Thymus (tissue), 14 donors: ENCODE measurements around the gene ADPRHL1. TPM values are rescaled to one million over a fixed set of nuclear protein-coding genes. Genes with fewer than 3 reads are reported as not detected.
A peak's percentile ranks its signal among the peaks of the same experiment; 100 is the strongest.

ENCODE experiments used
- DNase-seq, 9 donors: peaks; one replicate each; pipeline ENCODE4 v3.0.0-alpha.2; 2013; ENCODE audit warnings: low spot score in 9 of 9, low read depth in 6 of 9, missing footprints in 1 of 9
- H3K27ac ChIP-seq, 2 donors: one replicate each; pipeline ENCODE4 v1.5.1; 2013; ENCODE audit warnings: control low read depth in 1 of 2, low read depth in 1 of 2, low read length in 1 of 2, mild to moderate bottlenecking in 1 of 2, moderate library complexity in 1 of 2
- H3K27me3 ChIP-seq, 2 donors: one replicate each; pipeline ENCODE4 v1.5.1; 2013; ENCODE audit warnings: low read length in 1 of 2; ENCODE audit not compliant: control insufficient read depth in 2 of 2, insufficient read depth in 1 of 2
- H3K36me3 ChIP-seq, 2 donors: one replicate each; pipeline ENCODE4 v1.5.1; 2013; ENCODE audit warnings: low read length in 1 of 2, mild to moderate bottlenecking in 1 of 2, moderate library complexity in 1 of 2; ENCODE audit not compliant: control insufficient read depth in 2 of 2, insufficient read depth in 2 of 2
- H3K4me1 ChIP-seq, 2 donors: one replicate each; pipeline ENCODE4 v1.5.1; 2013; ENCODE audit warnings: low read length in 2 of 2; ENCODE audit not compliant: control insufficient read depth in 2 of 2, insufficient read depth in 2 of 2
- H3K4me3 ChIP-seq, 2 donors: one replicate each; pipeline ENCODE4 v1.5.1; 2013; ENCODE audit warnings: low read length in 2 of 2, control low read depth in 1 of 2, mild to moderate bottlenecking in 1 of 2
- H3K9me3 ChIP-seq, 2 donors: one replicate each; pipeline ENCODE4 v1.5.1; 2013; ENCODE audit warnings: low read length in 1 of 2, mild to moderate bottlenecking in 1 of 2; ENCODE audit not compliant: control insufficient read depth in 2 of 2, insufficient read depth in 1 of 2
- WGBS: extraction: QIAGEN DNeasy Blood & Tissue Kit; methylation state at CpG from one replicate; pipeline ENCODE4 v1.1.7; 2013; 5-methylcytosine and 5-hydroxymethylcytosine counted together
- long read RNA-seq, 10 donors: transcript quantifications; one replicate each; lab custom pipeline, GENCODE V29; 2026
- polyA plus RNA-seq: library from polyadenylated mRNA; stranded (reverse); fragments of 200-250 nt; gene quantifications from one replicate; pipeline ENCODE4 v1.2.3, GENCODE V29; 2013
- total RNA-seq: library from RNA; stranded (reverse); fragments of 120-200 nt; gene quantifications from one replicate; pipeline ENCODE4 v1.2.4, GENCODE V29; 2013
- donor health status: healthy.

ADPRHL1 gene
- total RNA-seq: 1.2 TPM
- 1.6 TPM for polyA plus RNA-seq
- long read RNA-seq, donor 1: 0 reads
- long read RNA-seq, donor 2: 0 reads
- long read RNA-seq, donor 3: 0 reads
- long read RNA-seq, donor 4: 0 reads
- long read RNA-seq, donor 5: 0 reads
- long read RNA-seq, donor 6: 0 reads
- long read RNA-seq, donor 7: 0 reads
- long read RNA-seq, donor 8: 0 reads
- long read RNA-seq, donor 9: 0 reads
- long read RNA-seq, donor 10: 0 reads

DNA sequence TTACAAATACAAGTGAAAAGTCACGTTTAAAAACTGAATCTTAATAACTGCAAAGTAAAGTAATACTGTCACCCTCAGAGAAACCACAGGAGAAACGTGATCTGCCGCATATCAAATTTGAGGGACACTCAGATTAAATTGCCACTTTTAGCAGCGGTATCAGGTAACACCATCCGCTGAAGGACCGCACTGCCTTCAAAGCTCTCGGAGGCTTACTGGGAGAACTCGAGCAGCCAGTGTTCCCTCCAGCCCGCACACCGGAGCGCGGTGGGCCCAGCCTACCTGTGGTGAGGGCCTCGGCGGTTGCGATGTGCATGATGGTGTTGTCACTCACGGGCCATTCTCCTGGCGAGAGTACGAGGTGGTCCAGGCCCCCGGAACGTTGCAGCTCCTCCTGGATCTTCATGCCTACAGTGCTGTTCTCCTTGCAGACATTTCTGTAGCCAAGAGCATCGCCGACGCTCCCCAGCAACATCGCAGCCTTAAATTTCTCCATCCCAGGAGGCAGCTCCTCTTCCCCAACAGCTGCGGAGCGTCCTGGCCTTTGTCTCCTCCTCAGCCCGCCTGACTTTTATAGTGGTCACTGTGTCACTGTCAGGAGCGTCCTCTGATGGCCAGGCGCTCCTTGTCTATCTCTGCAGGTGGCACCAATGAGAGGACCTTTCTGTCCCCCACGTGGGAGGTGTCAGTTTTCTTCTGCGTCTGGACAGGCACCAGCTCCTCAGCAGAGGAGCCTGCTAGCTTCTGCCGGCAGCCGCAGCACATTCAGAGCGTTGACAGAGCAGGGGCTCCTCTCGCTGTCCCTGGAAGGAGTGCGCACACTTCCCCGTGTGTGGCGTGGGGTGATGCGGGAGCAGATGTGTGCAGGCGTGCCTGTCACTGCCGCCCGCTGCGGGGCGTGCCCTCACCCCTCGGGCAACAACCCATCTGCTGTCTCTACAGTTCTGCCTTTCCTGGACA, at the start of gene ADPRHL1:
TSS of gene ADPRHL1 (minus strand) at position 547 of the 960 bp plus-strand sequence. CDS start at position 496, 51 bp downstream.
- H3K27ac ChIP-seq: peak within 1 kb of the TSS in 1 of 2 donors; percentile 12
- H3K4me1 ChIP-seq: peaks cover 6 to 23% of the 10 kb centered on the region in 2 donors
- H3K27me3 ChIP-seq: no peaks in the 10 kb centered on the region
- 92% methylated on average over 45 of the region's 45 CpGs for WGBS
- H3K9me3 ChIP-seq: no peaks in the 10 kb centered on the region
- H3K4me3 ChIP-seq: no peak within 1 kb of the TSS
- no peak for DNase-seq
- H3K36me3 ChIP-seq: peaks cover 38 to 45% of the 10 kb centered on the region in 2 donors

DNA sequence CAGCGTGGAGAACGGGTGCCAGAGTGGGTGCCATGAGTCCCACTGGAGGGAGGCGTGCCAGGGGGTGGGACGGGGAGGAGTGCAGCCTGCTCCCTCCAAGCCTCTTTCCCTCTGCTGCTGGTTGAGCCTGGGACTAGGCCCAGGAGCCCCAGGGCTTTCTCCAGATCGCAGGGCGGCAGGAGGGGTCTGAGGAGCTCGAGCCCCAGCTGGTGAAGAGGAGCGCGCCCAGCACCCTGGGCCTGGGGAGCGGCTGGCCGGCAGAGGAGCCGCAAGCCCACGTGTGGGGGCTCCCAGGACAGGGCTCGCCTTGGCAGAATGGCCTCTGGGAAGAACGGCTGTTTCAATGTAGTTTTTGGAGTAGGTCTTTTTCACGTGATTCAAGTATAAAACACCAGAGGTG, 49.4 kb upstream of the ADPRHL1 start:
- Histone ChIP-seq H3K27ac (no peak overlapping the region), H3K4me1 (peaks cover 0 to 14% of the 10 kb centered on the region in 2 donors), H3K9me3 (peaks cover 0 to under 1% of the 10 kb centered on the region in 2 donors), H3K4me3 (no peak overlapping the region), H3K36me3 (peaks cover 32 to 49% of the 10 kb centered on the region in 2 donors), H3K27me3 (no peaks in the 10 kb centered on the region)
- no peak for DNase-seq
- 86% methylated on average over 16 of the region's 16 CpGs for WGBS

DNA sequence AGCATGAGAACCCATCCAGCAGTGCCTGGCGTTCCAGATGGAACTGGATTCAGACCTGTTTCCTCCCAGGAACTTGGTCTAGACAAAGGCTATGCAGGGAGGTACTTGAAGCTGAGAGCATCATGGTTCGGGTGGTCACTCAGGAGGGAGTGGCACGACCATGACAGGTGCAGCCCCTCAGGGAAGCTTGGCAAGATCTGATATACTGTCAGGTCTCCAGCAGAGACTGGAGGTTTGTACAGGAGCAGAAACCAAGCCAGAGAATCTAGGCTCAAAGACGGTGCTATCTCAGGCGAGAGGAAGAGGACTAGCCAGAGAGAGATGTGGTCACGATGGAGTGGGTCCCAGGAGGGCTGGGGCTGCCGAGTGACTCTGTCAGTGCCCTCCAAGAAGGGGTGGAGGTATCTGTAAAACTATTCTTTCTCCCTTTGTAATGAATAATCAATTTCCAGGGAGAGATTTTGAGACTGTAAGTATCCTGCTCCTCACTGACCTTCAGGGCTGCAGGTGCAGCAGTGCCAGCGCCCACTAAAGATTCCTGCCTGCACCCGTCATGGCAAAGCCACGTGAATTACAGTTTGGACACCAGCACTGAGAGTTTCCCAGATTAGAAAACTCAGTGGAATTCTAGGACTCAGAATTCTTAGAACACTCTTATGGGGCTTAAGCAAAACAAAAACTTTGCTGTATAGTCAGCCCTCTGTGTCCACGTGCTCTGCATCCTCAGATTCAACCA, 47.4 kb upstream of the ADPRHL1 start:
- peaks cover 3% of the 10 kb centered on the region in 2 donors for H3K4me1 ChIP-seq
- H3K27ac ChIP-seq: no peak overlapping the region
- DNase-seq: no peak
- H3K36me3 ChIP-seq: peaks cover 42 to 60% of the 10 kb centered on the region in 2 donors
- H3K27me3 ChIP-seq: no peaks in the 10 kb centered on the region
- 93% methylated on average over 11 of the region's 11 CpGs for WGBS
- no peak overlapping the region for H3K4me3 ChIP-seq
- H3K9me3 ChIP-seq: peaks cover 0 to 9% of the 10 kb centered on the region in 2 donors

DNA sequence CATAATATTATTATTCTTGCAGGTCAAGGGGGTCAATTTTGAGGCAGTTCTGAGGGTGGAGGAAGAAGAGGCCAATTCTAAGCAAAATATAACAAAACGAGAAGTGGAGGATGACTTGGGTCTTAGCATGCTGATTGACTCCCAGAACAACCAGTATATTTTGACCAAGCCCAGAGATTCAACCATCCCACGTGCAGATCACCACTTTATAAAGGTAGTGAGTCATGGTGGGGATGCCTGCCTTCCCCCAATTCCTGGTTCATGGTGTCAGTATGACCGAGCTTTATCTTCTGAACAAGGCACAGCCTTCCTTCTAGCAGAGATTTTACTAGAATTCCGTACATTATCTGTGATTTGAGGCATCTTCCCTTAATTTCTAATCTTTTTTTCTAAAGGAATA, 46.6 kb upstream of the ADPRHL1 start:
- peaks cover 46 to 64% of the 10 kb centered on the region in 2 donors for H3K36me3 ChIP-seq
- no peak overlapping the region for H3K27ac ChIP-seq
- peaks cover 3 to 5% of the 10 kb centered on the region in 2 donors for H3K4me1 ChIP-seq
- no peaks in the 10 kb centered on the region for H3K27me3 ChIP-seq
- no peak overlapping the region for H3K4me3 ChIP-seq
- no peak for DNase-seq
- 94% methylated on average over 4 of the region's 4 CpGs for WGBS
- peaks cover 0 to 9% of the 10 kb centered on the region in 2 donors for H3K9me3 ChIP-seq

DNA sequence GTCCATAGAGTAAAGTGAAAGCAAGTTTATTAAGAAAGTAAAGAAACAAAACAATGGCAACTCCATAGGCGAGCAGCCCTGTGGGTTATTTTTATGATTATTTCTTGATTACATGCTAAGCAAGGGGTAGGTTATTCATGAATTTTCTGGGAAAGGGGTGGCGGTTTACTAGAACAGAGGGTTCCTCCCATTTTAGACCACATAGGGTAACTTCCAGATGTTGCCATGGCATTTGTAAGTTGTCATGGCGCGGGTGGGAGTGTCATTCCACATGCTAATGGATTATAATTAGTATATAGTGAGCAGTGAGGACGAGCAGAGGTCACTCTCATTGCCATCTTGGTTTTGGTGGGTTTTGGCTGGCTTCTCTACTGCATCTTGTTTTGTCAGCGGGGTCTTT, 45.6 kb upstream of the ADPRHL1 start:
- H3K36me3 ChIP-seq: peaks cover 45 to 62% of the 10 kb centered on the region in 2 donors

DNA sequence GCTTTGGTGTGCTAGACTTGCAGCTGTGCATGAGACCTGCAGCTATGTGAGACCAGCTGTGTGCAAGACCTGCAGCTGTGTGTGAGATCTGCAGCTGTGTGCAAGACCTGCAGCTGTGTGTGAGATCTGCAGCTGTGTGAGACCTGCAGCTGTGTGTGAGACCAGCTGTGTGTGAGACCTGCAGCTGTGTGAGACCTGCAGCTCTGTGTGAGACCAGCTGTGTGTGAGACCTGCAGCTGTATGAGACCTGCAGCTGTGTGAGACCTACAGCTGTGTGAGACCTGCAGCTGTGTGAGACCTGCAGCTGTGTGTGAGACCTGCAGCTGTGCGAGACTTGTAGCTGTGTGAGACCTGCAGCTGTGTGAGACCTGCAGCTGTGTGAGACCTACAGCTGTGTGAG, 43.9 kb upstream of the ADPRHL1 start:
- Histone ChIP-seq H3K9me3 (peaks cover 0 to 9% of the 10 kb centered on the region in 2 donors), H3K27ac (peak overlapping the region in 1 of 2 donors; percentile 19), H3K36me3 (peaks cover 35 to 47% of the 10 kb centered on the region in 2 donors), H3K4me1 (peaks cover 3 to 5% of the 10 kb centered on the region in 2 donors), H3K27me3 (no peaks in the 10 kb centered on the region), H3K4me3 (no peak overlapping the region)
- DNase-seq: no peak
- 100% methylated on average over 1 of the region's 1 CpG for whole genome bisulfite sequencing

More for the DNA sequence above, 45.6 kb upstream of the ADPRHL1 start:
- H3K27ac ChIP-seq: no peak overlapping the region
- WGBS: 98% methylated on average over 6 of the region's 6 CpGs
- DNase-seq: no peak
- H3K4me1 ChIP-seq: peaks cover 3 to 5% of the 10 kb centered on the region in 2 donors
- H3K27me3 ChIP-seq: no peaks in the 10 kb centered on the region
- peaks cover 0 to 9% of the 10 kb centered on the region in 2 donors for H3K9me3 ChIP-seq
- no peak overlapping the region for H3K4me3 ChIP-seq

DNA sequence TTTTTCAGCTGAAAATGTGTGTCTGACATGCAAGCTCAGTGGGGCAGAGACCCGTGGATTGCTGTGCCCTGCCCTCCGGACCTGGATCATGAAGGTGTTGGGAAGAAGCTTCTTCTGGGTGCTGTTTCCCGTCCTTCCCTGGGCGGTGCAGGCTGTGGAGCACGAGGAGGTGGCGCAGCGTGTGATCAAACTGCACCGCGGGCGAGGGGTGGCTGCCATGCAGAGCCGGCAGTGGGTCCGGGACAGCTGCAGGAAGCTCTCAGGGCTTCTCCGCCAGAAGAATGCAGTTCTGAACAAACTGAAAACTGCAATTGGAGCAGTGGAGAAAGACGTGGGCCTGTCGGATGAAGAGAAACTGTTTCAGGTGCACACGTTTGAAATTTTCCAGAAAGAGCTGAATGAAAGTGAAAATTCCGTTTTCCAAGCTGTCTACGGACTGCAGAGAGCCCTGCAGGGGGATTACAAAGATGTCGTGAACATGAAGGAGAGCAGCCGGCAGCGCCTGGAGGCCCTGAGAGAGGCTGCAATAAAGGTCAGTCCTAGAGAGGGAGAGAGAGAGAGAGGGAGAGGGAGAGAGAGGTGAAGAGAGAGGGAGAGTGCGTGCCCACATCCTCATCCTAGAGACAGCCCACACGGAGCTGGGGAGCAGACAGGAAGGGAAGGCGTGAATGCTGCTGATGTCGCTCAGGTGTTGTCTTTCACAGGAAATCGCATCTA, 42.4 kb upstream of the ADPRHL1 start:
- peaks cover 32 to 35% of the 10 kb centered on the region in 2 donors for H3K36me3 ChIP-seq
- no peak overlapping the region for H3K27ac ChIP-seq
- H3K4me3 ChIP-seq: no peak overlapping the region
- peaks cover 0 to 14% of the 10 kb centered on the region in 2 donors for H3K9me3 ChIP-seq
- WGBS: 85% methylated on average over 26 of the region's 26 CpGs
- H3K4me1 ChIP-seq: peaks cover 13 to 14% of the 10 kb centered on the region in 2 donors
- H3K27me3 ChIP-seq: peaks cover 0 to 8% of the 10 kb centered on the region in 2 donors
- peak in 1 of 9 donors; percentile 37 for DNase-seq

DNA sequence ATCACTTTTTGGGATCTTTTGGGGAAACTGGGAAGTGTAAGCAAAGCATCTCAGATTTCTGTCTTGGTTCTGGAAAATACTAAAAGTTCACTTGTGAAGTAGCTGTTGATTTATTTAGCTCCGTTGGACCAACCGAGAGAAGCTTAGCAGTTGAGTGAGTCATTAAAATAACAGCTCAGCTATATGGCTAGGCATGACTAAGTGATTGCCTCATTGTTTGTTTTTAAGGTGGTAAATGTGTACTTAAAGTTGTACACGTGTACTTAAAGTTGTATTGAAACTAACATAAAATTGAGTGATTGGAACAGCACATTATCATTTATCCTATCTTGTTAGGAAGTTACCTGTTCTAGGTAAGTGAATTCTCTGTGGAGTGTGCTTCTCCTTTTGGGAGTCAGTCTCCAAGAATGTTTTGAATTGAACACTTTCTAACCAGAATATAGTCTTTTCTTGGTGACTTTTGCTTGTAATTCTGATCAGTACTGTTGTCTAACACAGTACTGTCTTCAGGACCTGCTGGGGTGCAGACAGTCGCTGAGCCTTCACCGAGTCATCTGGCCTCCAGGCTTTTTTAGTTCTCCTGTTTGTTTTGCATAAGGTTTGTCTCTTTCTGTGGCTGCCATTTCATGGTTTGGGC, 40.1 kb upstream of the ADPRHL1 start:
- Histone ChIP-seq H3K4me3 (no peak overlapping the region), H3K36me3 (peaks cover 17 to 21% of the 10 kb centered on the region in 2 donors), H3K9me3 (peaks cover 0 to 14% of the 10 kb centered on the region in 2 donors), H3K27me3 (peaks cover 0 to 8% of the 10 kb centered on the region in 2 donors), H3K4me1 (peaks cover 21 to 27% of the 10 kb centered on the region in 2 donors), H3K27ac (no peak overlapping the region)
- 72% methylated on average over 5 of the region's 5 CpGs for WGBS
- DNase-seq: peak in 1 of 9 donors; percentile 20
